Thymus (tissue), 11 donors: ENCODE data around the gene STAP2. TPM values are rescaled to one million over a fixed set of nuclear protein-coding genes. Genes with fewer than 3 reads are reported as not detected.

Experiments used
- DNase-seq, 9 donors: peaks; one replicate each; pipeline ENCODE4 v3.0.0-alpha.2; 2013; ENCODE audit warnings: low spot score in 9 of 9, low read depth in 6 of 9, missing footprints in 1 of 9
- H3K27ac ChIP-seq, 2 donors: one replicate each; pipeline ENCODE4 v1.5.1; 2013; ENCODE audit warnings: control low read depth in 1 of 2, low read depth in 1 of 2, low read length in 1 of 2, mild to moderate bottlenecking in 1 of 2, moderate library complexity in 1 of 2
- H3K27me3 ChIP-seq, 2 donors: one replicate each; pipeline ENCODE4 v1.5.1; 2013; ENCODE audit warnings: low read length in 1 of 2; ENCODE audit not compliant: control insufficient read depth in 2 of 2, insufficient read depth in 1 of 2
- H3K36me3 ChIP-seq, 2 donors: one replicate each; pipeline ENCODE4 v1.5.1; 2013; ENCODE audit warnings: low read length in 1 of 2, mild to moderate bottlenecking in 1 of 2, moderate library complexity in 1 of 2; ENCODE audit not compliant: control insufficient read depth in 2 of 2, insufficient read depth in 2 of 2
- H3K4me1 ChIP-seq, 2 donors: one replicate each; pipeline ENCODE4 v1.5.1; 2013; ENCODE audit warnings: low read length in 2 of 2; ENCODE audit not compliant: control insufficient read depth in 2 of 2, insufficient read depth in 2 of 2
- H3K4me3 ChIP-seq, 2 donors: one replicate each; pipeline ENCODE4 v1.5.1; 2013; ENCODE audit warnings: low read length in 2 of 2, control low read depth in 1 of 2, mild to moderate bottlenecking in 1 of 2
- H3K9me3 ChIP-seq, 2 donors: one replicate each; pipeline ENCODE4 v1.5.1; 2013; ENCODE audit warnings: low read length in 1 of 2, mild to moderate bottlenecking in 1 of 2; ENCODE audit not compliant: control insufficient read depth in 2 of 2, insufficient read depth in 1 of 2
- WGBS: extraction: QIAGEN DNeasy Blood & Tissue Kit; methylation state at CpG from one replicate; pipeline ENCODE4 v1.1.7; 2013; 5-methylcytosine and 5-hydroxymethylcytosine counted together
- polyA plus RNA-seq: library from polyadenylated mRNA; stranded (reverse); fragments of 200-250 nt; gene quantifications from one replicate; pipeline ENCODE4 v1.2.3, GENCODE V29; 2013
- total RNA-seq: library from RNA; stranded (reverse); fragments of 120-200 nt; gene quantifications from one replicate; pipeline ENCODE4 v1.2.4, GENCODE V29; 2013
- donor health status: healthy.

STAP2 gene
- total and polyA plus RNA-seq, 2 donors, result 20.8 to 21.3 TPM

DNA sequence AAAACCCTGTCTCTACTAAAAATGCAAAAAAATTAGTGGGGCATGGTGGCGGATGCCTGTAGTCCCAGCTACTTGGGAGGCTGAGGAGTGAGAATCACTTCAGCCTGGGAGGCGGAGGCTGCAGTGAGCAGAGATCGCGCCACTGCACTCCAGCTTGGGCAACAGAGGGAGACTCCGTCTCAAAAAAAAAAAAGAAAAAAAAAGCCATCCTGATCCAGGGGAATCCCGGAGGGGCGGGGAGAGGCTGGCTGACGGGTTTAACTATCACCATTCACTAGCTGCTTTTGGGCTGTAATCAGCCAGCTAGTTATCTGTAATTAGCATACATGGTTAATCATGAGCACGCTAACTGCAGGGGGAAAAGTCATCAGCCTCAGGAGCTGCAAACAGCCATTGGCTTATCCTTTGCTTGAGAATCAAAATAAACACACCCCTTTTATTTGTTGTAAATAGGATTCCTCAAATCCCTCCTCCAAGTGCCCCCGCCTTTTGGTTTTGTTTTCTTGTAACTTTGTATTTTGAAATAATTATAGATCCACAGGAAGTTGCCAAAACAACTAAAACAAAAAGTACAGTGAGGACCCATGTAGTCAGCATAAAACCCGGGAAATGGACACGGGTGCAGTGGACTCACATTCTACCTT, 24.7 kb downstream of the STAP2 start:
- H3K9me3 ChIP-seq, result peaks cover 1 to 15% of the 10 kb centered on the region in 2 donors
- H3K4me1 ChIP-seq, result no peaks in the 10 kb centered on the region
- DNase-seq, result no peak
- WGBS, result 93% methylated on average over 12 of the region's 12 CpGs
- no peak overlapping the region for H3K4me3 ChIP-seq
- H3K27ac ChIP-seq, result no peak overlapping the region
- no peaks in the 10 kb centered on the region for H3K27me3 ChIP-seq
- H3K36me3 ChIP-seq, result peaks cover 0 to 6% of the 10 kb centered on the region in 2 donors

DNA sequence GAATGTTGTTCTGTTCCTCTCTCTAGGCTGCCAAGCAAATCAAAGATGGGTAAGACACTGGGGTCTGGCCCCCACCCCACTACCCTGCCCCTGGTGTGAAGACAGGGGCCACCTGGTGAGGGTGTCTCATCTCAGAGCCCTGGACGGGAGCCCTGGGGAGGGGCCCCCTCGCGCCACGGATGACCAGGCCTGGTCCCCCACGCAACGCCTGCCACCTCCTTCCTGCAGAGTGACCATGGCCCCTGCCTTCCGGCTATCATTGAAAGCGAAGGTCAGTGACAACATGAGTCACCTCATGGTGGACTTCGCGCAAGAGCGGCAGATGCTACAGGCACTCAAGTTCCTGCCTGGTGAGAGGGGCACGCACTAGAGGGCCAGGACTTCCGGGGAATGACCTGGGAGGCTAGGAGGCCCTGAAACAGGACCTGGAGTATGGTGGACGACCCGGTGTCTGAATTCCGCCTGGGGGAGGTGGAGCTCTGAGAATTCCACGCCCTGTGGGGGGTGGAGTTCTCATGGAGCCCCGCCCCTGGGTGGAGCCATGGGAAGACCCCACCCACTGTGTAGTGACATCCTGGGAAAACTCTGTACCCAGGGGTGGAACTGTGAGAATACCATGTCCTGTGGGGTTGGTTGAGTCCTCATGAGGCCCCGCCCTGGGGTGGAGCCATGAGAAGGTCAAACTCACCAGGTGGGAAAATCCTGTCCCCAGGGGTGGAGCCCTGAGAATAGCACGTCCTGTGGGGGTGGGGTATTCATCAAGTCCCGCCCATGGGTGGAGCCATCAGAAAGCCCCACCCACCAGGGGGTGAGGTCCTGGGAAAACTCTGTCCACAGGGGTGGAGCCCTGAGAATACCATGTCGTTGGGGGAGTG, 28.1 kb downstream of the STAP2 start:
- 95% methylated on average over 22 of the region's 22 CpGs for WGBS
- peaks cover 0 to 7% of the 10 kb centered on the region in 2 donors for H3K9me3 ChIP-seq
- H3K27ac ChIP-seq, result no peak overlapping the region
- peaks cover 0 to 6% of the 10 kb centered on the region in 2 donors for H3K36me3 ChIP-seq
- no peaks in the 10 kb centered on the region for H3K27me3 ChIP-seq
- no peak overlapping the region for H3K4me3 ChIP-seq
- DNase-seq, result no peak
- peaks cover 0 to 3% of the 10 kb centered on the region in 2 donors for H3K4me1 ChIP-seq

DNA sequence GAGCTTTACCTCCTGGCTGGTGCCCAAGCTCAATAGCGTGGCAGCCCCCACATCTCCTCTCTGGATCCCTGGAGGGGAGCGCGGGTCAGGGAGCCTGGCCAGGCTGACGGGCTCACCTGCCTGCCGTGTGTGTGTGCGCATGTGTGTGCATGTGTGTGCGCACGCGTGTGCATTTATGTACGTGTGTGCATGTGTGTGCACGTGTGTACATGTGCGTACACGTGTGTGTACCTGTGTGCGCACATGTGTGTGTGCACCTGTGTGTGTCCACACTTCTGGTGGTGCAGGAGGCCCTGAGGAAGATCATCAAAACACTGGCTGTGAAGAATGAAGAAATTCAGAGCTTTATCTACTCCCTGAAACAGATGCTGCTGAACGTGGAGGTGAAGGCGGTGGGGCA, 33.0 kb downstream of the STAP2 start:
- H3K4me3 ChIP-seq, result no peak overlapping the region
- WGBS, result 96% methylated on average over 16 of the region's 16 CpGs
- peaks cover 16 to 44% of the 10 kb centered on the region in 2 donors for H3K4me1 ChIP-seq
- peaks cover 0 to 4% of the 10 kb centered on the region in 2 donors for H3K36me3 ChIP-seq
- no peak overlapping the region for H3K27ac ChIP-seq
- no peaks in the 10 kb centered on the region for H3K27me3 ChIP-seq
- peaks cover 0 to 2% of the 10 kb centered on the region in 2 donors for H3K9me3 ChIP-seq
- DNase-seq, result no peak

DNA sequence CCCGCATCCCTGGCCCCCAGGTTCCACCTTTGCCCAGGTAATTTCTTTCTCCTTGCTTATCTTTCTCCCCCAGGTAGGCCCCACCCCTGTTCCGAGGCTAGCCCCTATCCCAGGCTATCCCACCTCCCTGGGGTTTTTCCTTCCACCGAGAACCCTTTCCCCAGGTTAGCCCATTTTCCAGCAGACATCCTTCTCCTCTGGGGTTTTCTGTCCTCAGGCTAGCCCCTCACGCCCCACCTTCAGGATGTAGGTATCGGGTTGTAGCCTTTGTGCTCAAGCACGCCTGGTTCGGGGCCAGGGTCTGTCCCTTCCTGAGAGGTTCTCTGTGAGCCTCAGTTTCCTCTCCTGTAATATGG, 33.4 kb downstream of the STAP2 start:
- DNase-seq, result no peak
- Histone ChIP-seq H3K27me3 (no peaks in the 10 kb centered on the region), H3K9me3 (no peaks in the 10 kb centered on the region), H3K4me1 (peaks cover 16 to 48% of the 10 kb centered on the region in 2 donors), H3K27ac (no peak overlapping the region), H3K4me3 (peak overlapping the region in 1 of 2 donors; percentile 66), H3K36me3 (peaks cover 0 to under 1% of the 10 kb centered on the region in 2 donors)
- 89% methylated on average over 7 of the region's 7 CpGs for WGBS

DNA sequence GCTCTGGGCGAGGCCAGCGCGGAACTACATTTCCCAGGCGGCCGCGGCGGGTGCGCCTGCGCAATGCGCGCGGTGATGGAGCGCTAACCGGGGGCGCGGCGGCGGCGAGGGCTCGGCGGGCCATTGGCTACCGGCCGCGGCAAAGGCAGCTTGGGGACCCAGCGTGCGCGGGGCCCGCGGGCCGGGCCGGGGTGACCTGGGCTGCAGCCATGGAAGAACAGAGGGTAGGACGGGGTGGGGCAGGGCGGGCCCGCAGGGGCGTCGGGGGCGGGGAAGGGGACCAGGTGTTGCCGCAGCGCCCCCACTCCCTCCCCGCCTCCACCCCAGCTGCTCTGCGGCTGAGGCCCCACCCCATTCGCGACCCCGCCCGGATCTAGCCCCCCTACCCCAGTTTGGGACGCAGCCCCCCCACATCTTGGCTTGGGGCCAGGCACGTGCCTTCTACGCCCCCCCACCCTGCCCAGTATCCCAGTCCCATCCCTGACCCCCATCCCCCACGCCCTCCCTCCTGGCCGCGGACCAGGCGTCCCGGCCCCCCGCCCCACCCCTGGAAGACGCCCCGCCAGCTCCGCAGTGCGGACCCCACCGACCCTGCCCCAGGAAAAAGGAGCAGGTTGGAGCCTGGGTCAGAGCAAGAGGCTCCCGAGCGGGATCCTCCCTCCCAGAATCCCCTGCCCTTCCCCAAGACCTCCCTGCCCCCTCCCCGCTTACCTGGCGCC, 33.9 kb downstream of the STAP2 start, which contains the start of gene FSD1:
FSD1 (plus strand) TSS at position 61 of the 719 bp plus-strand sequence; CDS start at position 210, 149 bp downstream.
- Histone ChIP-seq H3K4me1 (peaks cover 16 to 50% of the 10 kb centered on the region in 2 donors), H3K4me3 (peak within 1 kb of the TSS; percentile 27 to 66), H3K27me3 (no peaks in the 10 kb centered on the region), H3K36me3 (no peaks in the 10 kb centered on the region), H3K27ac (peak within 1 kb of the TSS; percentile 94 to 97), H3K9me3 (no peaks in the 10 kb centered on the region)
- peak in 6 of 9 donors; percentile 57 to 85 (median 71) for DNase-seq
- 14% methylated on average over 63 of the region's 63 CpGs for WGBS

DNA sequence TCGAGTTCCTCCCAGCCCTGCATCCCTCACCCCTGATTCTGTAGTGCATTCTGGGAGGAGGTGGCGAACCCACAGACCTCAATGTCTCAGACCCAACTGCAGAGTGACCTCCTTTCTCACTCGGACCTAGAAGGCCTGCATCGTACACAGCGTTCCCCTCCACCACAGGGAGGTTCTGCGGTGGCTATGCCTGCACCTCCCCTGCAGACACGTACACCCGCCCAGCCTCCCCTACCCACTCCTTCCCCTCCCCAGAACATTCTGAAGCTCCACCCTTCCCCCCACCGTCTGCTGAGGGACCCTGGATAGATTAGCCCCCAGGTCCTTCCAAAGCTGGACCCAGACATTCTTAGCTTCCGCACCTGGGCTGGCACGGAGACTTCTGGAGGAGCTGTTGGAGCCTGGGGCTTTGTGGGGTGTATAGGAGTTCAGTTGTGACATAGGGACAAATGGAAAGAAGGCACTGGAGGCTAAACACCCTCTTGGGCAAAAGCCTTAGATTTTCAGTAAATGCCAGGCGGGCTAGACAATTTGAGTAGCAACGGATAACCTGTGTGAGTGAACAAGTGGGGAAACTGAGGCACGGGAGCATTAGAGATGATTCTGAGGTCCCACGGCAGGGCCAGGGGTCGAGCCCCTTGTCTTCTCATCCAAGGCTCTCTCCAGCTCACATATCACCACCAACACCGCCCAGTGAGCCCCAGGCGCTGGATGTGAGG, 34.6 kb downstream of the STAP2 start:
- WGBS, result 56% methylated on average over 18 of the region's 18 CpGs
- Histone ChIP-seq H3K4me3 (peak overlapping the region in 1 of 2 donors; percentile 66), H3K9me3 (no peaks in the 10 kb centered on the region)

DNA sequence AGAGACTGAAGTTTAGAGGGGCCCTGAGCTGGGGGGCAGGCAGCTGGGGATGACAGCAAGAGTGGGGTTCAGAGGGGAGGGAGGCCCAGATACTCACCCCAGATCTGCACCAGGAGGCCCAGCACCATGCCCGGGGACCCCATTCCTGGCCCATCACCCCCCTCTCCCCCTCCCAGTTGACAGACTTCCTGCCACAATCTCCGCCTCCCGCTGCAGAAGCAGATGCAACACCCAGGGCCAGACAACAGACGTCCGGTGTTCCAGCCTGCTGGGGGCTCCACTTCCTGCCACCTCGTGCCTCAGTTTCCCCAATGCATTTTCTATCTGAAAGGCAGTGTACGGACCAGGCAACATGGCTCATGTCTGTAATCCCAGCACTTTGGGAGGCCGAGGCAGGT, 36.4 kb downstream of the STAP2 start, which contains the start of gene TMIGD2:
TMIGD2 (minus strand) TSS at position 147 of the 398 bp plus-strand sequence; CDS start at position 143, 4 bp downstream.
- H3K4me3 ChIP-seq, result peak within 1 kb of the TSS; percentile 68 to 69
- DNase-seq, result peak in 7 of 9 donors; percentile 48 to 83 (median 62)
- peak within 1 kb of the TSS; percentile 94 to 97 for H3K27ac ChIP-seq
- WGBS, result 21% methylated on average over 8 of the region's 8 CpGs
- H3K36me3 ChIP-seq, result peaks cover 10 to 11% of the 10 kb centered on the region in 2 donors
- H3K27me3 ChIP-seq, result no peaks in the 10 kb centered on the region
- peaks cover 31 to 74% of the 10 kb centered on the region in 2 donors for H3K4me1 ChIP-seq
- H3K9me3 ChIP-seq, result no peaks in the 10 kb centered on the region

More for the DNA sequence above, 34.6 kb downstream of the STAP2 start:
- peaks cover 22 to 58% of the 10 kb centered on the region in 2 donors for H3K4me1 ChIP-seq
- no peaks in the 10 kb centered on the region for H3K27me3 ChIP-seq
- H3K36me3 ChIP-seq, result no peaks in the 10 kb centered on the region
- peak overlapping the region; percentile 83 to 94 for H3K27ac ChIP-seq
- peak in 5 of 9 donors; percentile 28 to 58 (median 48) for DNase-seq

DNA sequence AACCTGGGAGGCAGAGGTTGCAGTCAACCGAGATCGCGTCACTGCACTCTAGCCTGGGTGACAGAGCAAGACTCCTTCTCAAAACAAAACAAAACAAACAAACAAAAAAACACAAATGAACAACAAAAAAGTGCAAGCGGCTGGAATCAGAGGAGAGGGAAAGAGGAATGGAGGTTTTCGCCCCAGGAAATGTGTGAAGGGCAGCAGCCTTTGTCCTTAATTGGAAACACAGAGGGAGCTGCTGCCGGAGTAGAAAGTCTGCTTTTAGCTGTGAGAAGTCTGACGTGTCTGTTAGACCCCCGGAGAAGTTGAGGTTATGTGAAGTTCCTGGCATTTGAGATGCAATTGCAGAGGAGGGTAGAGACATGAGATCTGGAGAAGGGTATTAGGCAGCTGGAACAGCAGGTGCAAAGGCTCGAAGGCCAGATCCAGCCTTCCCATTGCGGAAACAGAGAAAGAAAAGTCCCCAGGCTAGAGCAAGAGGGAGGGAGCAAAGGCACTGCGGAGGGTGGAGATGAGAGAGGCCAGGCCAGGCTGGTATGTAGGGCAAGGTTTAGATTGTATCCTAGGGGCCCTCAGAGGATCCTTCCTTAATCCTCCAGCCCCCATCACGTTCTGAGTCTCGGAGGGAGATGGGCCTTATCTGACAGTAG, 36.9 kb downstream of the STAP2 start:
- Histone ChIP-seq H3K9me3 (no peaks in the 10 kb centered on the region), H3K4me3 (peak overlapping the region; percentile 68 to 69), H3K27ac (peak overlapping the region; percentile 94 to 97), H3K36me3 (peaks cover 10 to 15% of the 10 kb centered on the region in 2 donors), H3K27me3 (no peaks in the 10 kb centered on the region), H3K4me1 (peaks cover 32 to 80% of the 10 kb centered on the region in 2 donors)
- peak in 7 of 9 donors; percentile 18 to 72 (median 44) for DNase-seq
- WGBS, result 34% methylated on average over 13 of the region's 13 CpGs
